Calu3 (cell line): Measurements from ENCODE around the gene CMC1. TPM values are rescaled to one million over a fixed set of nuclear protein-coding genes. Genes with fewer than 3 reads are reported as not detected.

ENCODE experiments used
- BruUV-seq: library from RNA; stranded (reverse); fragments of 400-500 nt; replicated peaks from 2 replicates; lab custom pipeline; 2021; lab: Mats Ljungman, UMichigan
- CTCF ChIA-PET: fragments of 300-600 bp; sonication (Branson Sonifier 250); formaldehyde crosslinking; loops from one replicate; lab custom pipeline; 2022; ENCODE audit warnings: antibody characterized with exemption; lab: Charles Lee
- DNase-seq: peaks from one replicate; pipeline ENCODE4 v3.0.0; 2022
- H3K27ac Mint-ChIP-seq: one replicate; pipeline ENCODE4 v1.8.0; 2022; ENCODE audit warnings: mixed read lengths; ENCODE audit not compliant: unreplicated experiment
- H3K27me3 Mint-ChIP-seq: one replicate; pipeline ENCODE4 v1.8.0; 2022; ENCODE audit warnings: mixed read lengths; ENCODE audit not compliant: unreplicated experiment
- H3K36me3 Mint-ChIP-seq: one replicate; pipeline ENCODE4 v1.8.0; 2022; ENCODE audit warnings: mild to moderate bottlenecking, moderate library complexity, mixed read lengths; ENCODE audit not compliant: insufficient read depth, unreplicated experiment
- H3K4me1 Mint-ChIP-seq: one replicate; pipeline ENCODE4 v1.8.0; 2022; ENCODE audit warnings: mild to moderate bottlenecking, low read depth, mixed read lengths; ENCODE audit not compliant: unreplicated experiment
- H3K4me3 Mint-ChIP-seq: one replicate; pipeline ENCODE4 v1.8.0; 2022; ENCODE audit warnings: mild to moderate bottlenecking, low read depth, moderate library complexity, mixed read lengths; ENCODE audit not compliant: unreplicated experiment
- H3K9me3 Mint-ChIP-seq: one replicate; pipeline ENCODE4 v1.8.0; 2022; ENCODE audit warnings: low read depth, mixed read lengths; ENCODE audit not compliant: unreplicated experiment
- CTCF ChIP-seq: fragments of 200-600 bp; IDR thresholded peaks from one replicate; pipeline ENCODE4 v1.8.0; 2022; ENCODE audit warnings: antibody characterized with exemption; ENCODE audit not compliant: unreplicated experiment
- intact Hi-C: fragments of 100-400 bp; cut with micrococcal nuclease; formaldehyde crosslinking; loops from one replicate; pipeline ENCODE4 v1.10.0; 2022; ENCODE audit not compliant: unreplicated experiment
- total RNA-seq: library from RNA; stranded (reverse); gene quantifications from 2 replicates; pipeline ENCODE4 v1.2.3, GENCODE V29; 2022

The CMC1 gene
- total RNA-seq, 1 experiment from 2014 or later, result 32.0 TPM

- H3K4me1 Mint-ChIP-seq, result no peaks in the 10 kb centered on the region
- CTCF ChIA-PET, result interaction anchor here (0.6 kb wide), 1 partner anchor 11 kb away, joined by 3 read pairs; no protein-coding TSS in a partner anchor
- no peak for DNase-seq
- no peaks in the 10 kb centered on the region for H3K36me3 Mint-ChIP-seq
- no peak for TF ChIP-seq CTCF
- no peaks in the 10 kb centered on the region for H3K27me3 Mint-ChIP-seq
- no peaks in the 10 kb centered on the region for H3K9me3 Mint-ChIP-seq
- no TSS peak for BruUV-seq
- H3K4me3 Mint-ChIP-seq, result no peak overlapping the region
- intact Hi-C loops, result no loop called here
- no peak overlapping the region for H3K27ac Mint-ChIP-seq
These were observed 11.8 kb downstream of the CMC1 start for GRCh38 chr3:28253040-28253715.

GRCh38 chr3:28262001-28262400, 20.6 kb downstream of the CMC1 start:
- no peaks in the 10 kb centered on the region for H3K4me1 Mint-ChIP-seq
- intact Hi-C loops, result no loop called here
- no peak overlapping the region for H3K4me3 Mint-ChIP-seq
- H3K36me3 Mint-ChIP-seq, result no peaks in the 10 kb centered on the region
- CTCF ChIA-PET, result no interaction called here
- H3K27ac Mint-ChIP-seq, result no peak overlapping the region
- no TSS peak for BruUV-seq
- no peak for TF ChIP-seq CTCF
- no peaks in the 10 kb centered on the region for H3K9me3 Mint-ChIP-seq
- no peak for DNase-seq
- no peaks in the 10 kb centered on the region for H3K27me3 Mint-ChIP-seq

- BruUV-seq, result no TSS peak
- Mint-ChIP-seq H3K9me3 (no peaks in the 10 kb centered on the region), H3K27ac (no peak overlapping the region), H3K27me3 (no peaks in the 10 kb centered on the region), H3K4me3 (no peak overlapping the region), H3K36me3 (no peaks in the 10 kb centered on the region), H3K4me1 (no peaks in the 10 kb centered on the region)
- CTCF ChIA-PET, result no interaction called here
- intact Hi-C loops, result no loop called here
- TF ChIP-seq CTCF, result no peak
- DNase-seq, result no peak
These were observed 24.2 kb downstream of the CMC1 start for GRCh38 chr3:28265641-28266040.

- no peaks in the 10 kb centered on the region for H3K27me3 Mint-ChIP-seq
- CTCF ChIA-PET, result no interaction called here
- no peaks in the 10 kb centered on the region for H3K4me1 Mint-ChIP-seq
- no peak overlapping the region for H3K4me3 Mint-ChIP-seq
- no TSS peak for BruUV-seq
- DNase-seq, result no peak
- no peak for TF ChIP-seq CTCF
- H3K27ac Mint-ChIP-seq, result no peak overlapping the region
- intact Hi-C loops, result no loop called here
- peaks cover 4% of the 10 kb centered on the region for H3K36me3 Mint-ChIP-seq
- peaks cover 3% of the 10 kb centered on the region for H3K9me3 Mint-ChIP-seq
These were observed 26.8 kb downstream of the CMC1 start for GRCh38 chr3:28267984-28268849.
